ENCODE results near the gene TBC1D22B. TPM values are rescaled to one million over a fixed set of nuclear protein-coding genes. Genes with fewer than 3 reads are reported as not detected.
"Not testable (repeated sequence)": the region's sequence is repeated elsewhere in the genome, so short reads cannot be mapped to it uniquely, and the experiment has no call there.

The TBC1D22B gene
- total RNA-seq, 1 experiment from 2014 or later: 3.4 TPM

GRCh38 chr6:37265860-37266259, 8.3 kb downstream of the TBC1D22B start:
- no peak for DNase-seq (ENCODE audit: low spot score)

- DNase-seq (ENCODE audit: low spot score): no peak
Measured at GRCh38 chr6:37269105-37269504, 11.5 kb downstream of the TBC1D22B start.

- no peak for DNase-seq (ENCODE audit: low spot score)
Measured at GRCh38 chr6:37272834-37273566, 15.4 kb downstream of the TBC1D22B start.

- DNase-seq (ENCODE audit: low spot score): no peak
Measured at GRCh38 chr6:37273690-37274089, 16.1 kb downstream of the TBC1D22B start.

GRCh38 chr6:37275350-37275749, 17.8 kb downstream of the TBC1D22B start:
- DNase-seq (ENCODE audit: low spot score): no peak

- no peak for DNase-seq (ENCODE audit: low spot score)
Measured at GRCh38 chr6:37277001-37277409, 19.4 kb downstream of the TBC1D22B start.

- DNase-seq (ENCODE audit: low spot score): no peak
Measured at GRCh38 chr6:37279366-37280134, 22.0 kb downstream of the TBC1D22B start.

- no peak for DNase-seq (ENCODE audit: low spot score)
Measured at GRCh38 chr6:37280162-37280887, 22.8 kb downstream of the TBC1D22B start.

GRCh38 chr6:37282371-37282770, 24.8 kb downstream of the TBC1D22B start:
- no peak for DNase-seq (ENCODE audit: low spot score)

- no peak for DNase-seq (ENCODE audit: low spot score)
Measured at GRCh38 chr6:37283268-37283667, 25.7 kb downstream of the TBC1D22B start.

- DNase-seq (ENCODE audit: low spot score): no peak
Measured at GRCh38 chr6:37283671-37284151, 26.1 kb downstream of the TBC1D22B start.

GRCh38 chr6:37284781-37285180, 27.2 kb downstream of the TBC1D22B start:
- no peak for DNase-seq (ENCODE audit: low spot score)

GRCh38 chr6:37285861-37286311, 28.3 kb downstream of the TBC1D22B start:
- DNase-seq (ENCODE audit: low spot score): no peak

- DNase-seq (ENCODE audit: low spot score): no peak
Measured at GRCh38 chr6:37287519-37288157, 30.1 kb downstream of the TBC1D22B start.

GRCh38 chr6:37288247-37288646, 30.7 kb downstream of the TBC1D22B start:
- DNase-seq (ENCODE audit: low spot score): no peak

GRCh38 chr6:37289931-37290330, 32.4 kb downstream of the TBC1D22B start:
- DNase-seq (ENCODE audit: low spot score): no peak

- no peak for DNase-seq (ENCODE audit: low spot score)
Measured at GRCh38 chr6:37293426-37293825, 35.9 kb downstream of the TBC1D22B start.

GRCh38 chr6:37297637-37298036, 40.1 kb downstream of the TBC1D22B start:
- DNase-seq (ENCODE audit: low spot score): not testable (repeated sequence)

GRCh38 chr6:37298958-37299357, 41.4 kb downstream of the TBC1D22B start:
- DNase-seq (ENCODE audit: low spot score): no peak

GRCh38 chr6:37299990-37300389, 42.4 kb downstream of the TBC1D22B start:
- DNase-seq (ENCODE audit: low spot score): no peak

GRCh38 chr6:37302086-37302686, 44.6 kb downstream of the TBC1D22B start:
- no peak for DNase-seq (ENCODE audit: low spot score)
